GM20000 (cell line): ENCODE measurements around the gene PPAT.
A peak's percentile ranks its signal among the peaks of the same experiment; 100 is the strongest.

Experiments used
- DNase-seq: peaks from one replicate; pipeline ENCODE4 v3.0.0; 2012; ENCODE audit warnings: low spot score
- CTCF ChIP-seq: IDR thresholded peaks from 2 replicates; pipeline ENCODE4 v1.5.1; 2012; ENCODE audit warnings: mild to moderate bottlenecking, control low read depth; ENCODE audit errors: extremely low read depth, missing control alignments

The PPAT gene

GRCh38 chr4:56435140-56435926 is at the start of gene PPAT:
PPAT (minus strand) TSS chr4:56435615; CDS start chr4:56435477, 138 bp downstream.
- TF ChIP-seq CTCF = no peak
- DNase-seq = peak; percentile 94

- no peak for DNase-seq
- no peak for TF ChIP-seq CTCF
Measured at GRCh38 chr4:56480691-56481090, 45.3 kb upstream of the PPAT start.

GRCh38 chr4:56477192-56477702 is 41.8 kb upstream of the PPAT start:
- TF ChIP-seq CTCF = no peak
- no peak for DNase-seq

GRCh38 chr4:56475917-56476316 is 40.5 kb upstream of the PPAT start:
- TF ChIP-seq CTCF = no peak
- DNase-seq = peak; percentile 15

GRCh38 chr4:56469489-56470210 is 34.2 kb upstream of the PPAT start:
- DNase-seq = no peak
- TF ChIP-seq CTCF = no peak

GRCh38 chr4:56468097-56468422 is 32.6 kb upstream of the PPAT start:
- DNase-seq = peak; percentile 50
- TF ChIP-seq CTCF = no peak
